GM18508 (cell line): ENCODE measurements around the gene KDSR.

Source experiments
- ATAC-seq: cut with Tn5 transposase; IDR thresholded peaks from one replicate; pipeline ENCODE4 v1.9.1; 2021; ENCODE audit warnings: moderate number of reproducible peaks; ENCODE audit not compliant: insufficient read depth, unreplicated experiment

The KDSR gene

GRCh38 chr18:63290166-63290820 lies 76.7 kb downstream of the KDSR start:
- no peak for ATAC-seq

GRCh38 chr18:63288311-63288710 lies 78.7 kb downstream of the KDSR start:
- no peak for ATAC-seq

GRCh38 chr18:63287691-63288220 lies 79.2 kb downstream of the KDSR start:
- ATAC-seq = no peak

GRCh38 chr18:63286926-63287325 lies 80.1 kb downstream of the KDSR start:
- ATAC-seq = no peak

GRCh38 chr18:63284827-63285733 lies 81.9 kb downstream of the KDSR start:
- ATAC-seq = peak; percentile 83

- ATAC-seq = no peak
These were observed 82.7 kb downstream of the KDSR start for GRCh38 chr18:63284173-63284799.

- no peak for ATAC-seq
These were observed 83.5 kb downstream of the KDSR start for GRCh38 chr18:63283305-63284094.

- ATAC-seq = no peak
These were observed 84.2 kb downstream of the KDSR start for GRCh38 chr18:63282793-63283192.
